Subcutaneous adipose tissue (tissue), 4 donors: ENCODE measurements around the gene GIT1. TPM values are rescaled to one million over a fixed set of nuclear protein-coding genes. Genes with fewer than 3 reads are reported as not detected.

Experiments used
- total RNA-seq, 4 donors: library from RNA; depleted of rRNA; stranded (reverse); fragments of >200 nt; gene quantifications; one replicate each; pipeline ENCODE4 v1.1.0, GENCODE V29; 2016
- TF ChIP-seq, protein P1 (sequence below): fragments of 450-650 bp; IDR thresholded peaks from one replicate; pipeline ENCODE4 v1.5.1; 2016; ENCODE audit warnings: low read depth, mild to moderate bottlenecking, control low read depth, antibody characterized with exemption, moderate library complexity

The GIT1 gene
- total RNA-seq, 4 donors from 2014 or later: 19.5 to 62.9 (median 30.8) TPM

DNA sequence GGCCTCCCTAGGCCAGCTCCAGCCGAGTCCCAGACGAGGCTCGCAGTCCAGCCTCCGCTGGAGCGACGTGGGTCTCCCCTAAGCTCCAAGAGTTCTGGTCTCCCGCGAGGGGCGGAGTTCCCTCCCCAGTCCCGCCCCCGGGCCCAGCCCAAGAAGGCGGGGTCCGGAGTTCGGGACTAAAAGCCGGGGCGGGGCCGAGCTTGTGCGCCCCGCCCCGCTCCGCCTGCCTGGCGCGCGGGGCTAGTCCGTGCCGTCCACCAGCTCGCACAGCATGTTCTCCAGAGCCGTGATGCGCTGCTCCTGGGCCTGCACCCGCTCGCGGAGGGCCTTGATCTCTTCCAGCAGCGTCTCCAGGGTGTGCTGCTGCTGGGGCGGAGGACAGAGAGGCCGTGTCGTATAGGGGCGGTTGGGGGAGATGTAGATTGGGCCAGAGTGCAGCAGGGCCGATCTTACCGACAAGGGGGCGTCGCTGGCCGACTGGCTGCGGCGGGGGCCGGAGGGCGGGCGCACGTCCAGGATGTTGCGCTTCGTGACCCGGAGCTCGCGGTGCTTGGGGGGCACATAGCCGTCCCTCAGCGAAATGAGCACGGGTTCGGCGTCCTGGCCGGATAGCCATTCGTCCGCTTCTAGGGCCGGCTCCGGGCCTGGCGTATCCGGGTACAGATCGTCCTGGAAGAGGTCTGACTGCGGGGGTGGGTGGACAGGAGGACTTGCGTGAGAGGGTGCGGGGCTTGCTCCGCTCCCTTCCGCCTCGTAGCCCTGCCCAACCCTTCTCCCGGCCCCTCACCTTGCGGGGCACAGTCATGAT lies 26.2 kb upstream of the GIT1 start:
- TF ChIP-seq, protein P1, sequence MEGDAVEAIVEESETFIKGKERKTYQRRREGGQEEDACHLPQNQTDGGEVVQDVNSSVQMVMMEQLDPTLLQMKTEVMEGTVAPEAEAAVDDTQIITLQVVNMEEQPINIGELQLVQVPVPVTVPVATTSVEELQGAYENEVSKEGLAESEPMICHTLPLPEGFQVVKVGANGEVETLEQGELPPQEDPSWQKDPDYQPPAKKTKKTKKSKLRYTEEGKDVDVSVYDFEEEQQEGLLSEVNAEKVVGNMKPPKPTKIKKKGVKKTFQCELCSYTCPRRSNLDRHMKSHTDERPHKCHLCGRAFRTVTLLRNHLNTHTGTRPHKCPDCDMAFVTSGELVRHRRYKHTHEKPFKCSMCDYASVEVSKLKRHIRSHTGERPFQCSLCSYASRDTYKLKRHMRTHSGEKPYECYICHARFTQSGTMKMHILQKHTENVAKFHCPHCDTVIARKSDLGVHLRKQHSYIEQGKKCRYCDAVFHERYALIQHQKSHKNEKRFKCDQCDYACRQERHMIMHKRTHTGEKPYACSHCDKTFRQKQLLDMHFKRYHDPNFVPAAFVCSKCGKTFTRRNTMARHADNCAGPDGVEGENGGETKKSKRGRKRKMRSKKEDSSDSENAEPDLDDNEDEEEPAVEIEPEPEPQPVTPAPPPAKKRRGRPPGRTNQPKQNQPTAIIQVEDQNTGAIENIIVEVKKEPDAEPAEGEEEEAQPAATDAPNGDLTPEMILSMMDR: no peak

DNA sequence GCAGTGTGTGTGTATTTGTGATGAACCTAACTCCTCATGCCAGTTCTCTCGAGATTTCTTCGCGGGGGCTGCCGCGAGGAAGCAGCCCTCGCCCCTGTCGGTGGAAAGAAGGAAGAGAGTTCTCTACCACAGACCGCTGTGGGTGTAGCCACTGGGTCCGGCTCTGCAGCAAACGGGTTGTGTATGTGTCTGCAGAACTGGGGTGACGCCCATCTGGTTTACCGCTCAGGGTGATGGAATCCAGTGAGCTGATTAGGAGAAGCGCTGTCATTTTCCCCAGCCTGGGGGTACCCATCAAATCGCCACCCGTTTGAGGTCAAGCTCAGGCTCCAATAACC lies 25.6 kb upstream of the GIT1 start:
- TF ChIP-seq, protein P1: no peak

DNA sequence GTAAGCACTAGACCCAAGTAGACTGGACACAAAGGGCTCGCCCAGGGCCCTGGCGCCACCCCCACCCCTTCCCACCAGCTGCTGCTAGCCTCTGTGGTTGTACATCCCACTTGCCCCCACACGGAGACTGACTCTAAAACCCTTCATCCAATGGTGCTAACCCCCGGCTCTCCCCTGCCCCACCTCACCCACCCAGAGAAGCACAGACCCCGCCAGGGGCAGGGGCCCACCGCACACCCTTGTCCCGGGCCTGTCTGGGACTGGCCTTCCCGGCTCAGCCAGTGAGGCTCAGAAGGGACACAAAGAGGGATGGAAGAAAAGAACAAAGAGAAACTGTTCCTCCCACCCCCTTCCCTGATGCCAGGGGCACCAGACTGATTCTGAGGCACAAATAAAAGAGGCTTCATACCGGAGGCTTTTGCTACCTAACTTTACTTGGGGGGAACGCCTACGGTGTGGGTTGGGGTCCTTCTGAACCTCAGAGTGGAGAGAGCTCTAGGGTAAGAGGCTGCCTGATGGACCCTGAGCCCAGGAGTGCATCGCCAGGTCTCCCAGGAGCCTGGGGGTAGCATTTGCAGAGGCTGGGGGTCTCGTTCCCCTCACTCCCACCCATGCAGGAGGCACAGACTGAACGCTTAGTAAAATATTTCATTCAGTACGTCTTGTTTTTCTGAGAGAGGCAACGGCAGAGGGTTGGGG lies 25.1 kb upstream of the GIT1 start:
- TF ChIP-seq, protein P1: no peak

DNA sequence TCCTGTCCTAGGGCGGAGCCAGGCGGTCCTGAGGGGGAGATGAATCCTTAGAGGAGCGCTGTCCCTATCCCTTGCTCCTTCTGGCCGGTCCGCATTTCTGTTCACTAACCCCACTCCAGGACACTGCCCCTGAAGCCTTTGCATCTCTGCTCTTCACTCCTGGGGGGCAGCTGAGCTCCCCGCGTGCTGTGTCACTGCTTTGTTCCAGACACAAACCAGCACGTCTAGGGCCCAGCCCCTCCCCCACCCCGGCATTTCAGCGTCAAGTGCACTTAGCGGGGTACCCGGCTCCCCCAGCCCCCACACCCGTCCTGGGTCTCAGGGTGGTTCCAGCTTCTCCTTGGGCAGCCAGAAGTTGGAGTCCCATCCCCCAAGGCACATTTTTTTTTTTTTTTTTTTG lies 24.4 kb upstream of the GIT1 start:
- TF ChIP-seq, protein P1: no peak

DNA sequence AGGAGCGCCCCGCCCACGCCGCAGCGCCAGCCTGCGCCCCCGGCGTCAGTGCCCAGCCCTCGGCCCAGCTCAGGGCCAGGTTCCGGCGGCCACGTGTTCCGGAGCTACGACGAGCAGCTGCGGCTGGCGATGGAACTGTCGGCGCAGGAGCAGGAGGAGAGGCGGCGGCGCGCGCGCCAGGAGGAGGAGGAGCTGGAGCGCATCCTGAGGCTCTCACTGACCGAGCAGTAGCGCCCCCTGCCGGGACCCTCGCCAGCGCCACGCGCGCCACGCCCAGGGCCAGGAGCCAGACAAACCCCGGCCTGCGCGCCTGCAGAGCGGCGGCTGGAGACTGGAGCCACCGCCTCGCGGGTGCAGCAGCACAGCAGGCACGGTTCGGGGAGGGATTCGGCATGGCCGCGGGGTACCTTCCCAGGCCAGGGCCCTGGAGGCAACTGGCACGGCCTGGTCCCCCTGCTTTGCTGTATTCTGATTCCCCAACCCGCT lies 23.9 kb upstream of the GIT1 start:
- TF ChIP-seq, protein P1: no peak

DNA sequence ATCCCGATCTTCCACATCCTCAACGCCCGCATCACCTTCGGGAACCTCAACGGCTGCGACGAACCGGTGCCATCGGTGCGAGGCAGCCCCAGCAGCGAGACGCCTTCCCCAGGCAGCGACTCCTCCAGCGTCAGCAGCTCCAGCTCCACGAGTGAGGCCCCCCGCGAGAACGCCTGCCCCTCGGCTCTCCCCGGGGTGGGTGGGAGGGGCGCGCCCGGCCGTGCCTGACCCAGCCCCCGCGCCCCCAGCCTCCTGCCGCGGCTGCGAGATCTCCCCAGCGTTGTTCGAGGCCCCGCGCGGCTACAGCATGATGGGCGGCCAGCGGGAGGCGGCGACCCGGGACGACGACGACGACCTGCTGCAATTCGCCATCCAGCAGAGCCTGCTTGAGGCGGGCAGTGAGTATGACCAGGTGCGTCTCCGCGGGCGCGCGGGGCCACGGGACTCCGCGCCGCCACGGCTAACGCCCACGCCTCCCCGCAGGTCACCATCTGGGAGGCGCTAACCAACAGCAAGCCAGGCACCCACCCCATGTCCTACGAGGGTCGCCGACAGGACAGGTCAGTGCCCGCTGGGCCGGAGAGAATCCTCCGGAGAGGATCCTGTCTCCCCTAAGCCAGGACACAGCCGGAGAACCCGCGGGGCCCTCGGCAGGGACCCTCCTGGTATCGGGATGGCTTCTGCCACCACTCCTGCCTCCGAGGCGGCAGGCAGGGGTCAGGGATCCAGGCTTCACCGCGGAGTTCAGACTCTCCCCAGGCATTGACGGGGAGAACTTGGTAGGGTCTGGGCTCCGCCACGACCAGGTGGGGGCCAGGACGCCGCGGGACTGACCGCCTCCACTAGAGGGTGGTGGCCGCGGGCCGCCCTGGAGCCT lies 23.2 kb upstream of the GIT1 start:
- TF ChIP-seq, protein P1: no peak

DNA sequence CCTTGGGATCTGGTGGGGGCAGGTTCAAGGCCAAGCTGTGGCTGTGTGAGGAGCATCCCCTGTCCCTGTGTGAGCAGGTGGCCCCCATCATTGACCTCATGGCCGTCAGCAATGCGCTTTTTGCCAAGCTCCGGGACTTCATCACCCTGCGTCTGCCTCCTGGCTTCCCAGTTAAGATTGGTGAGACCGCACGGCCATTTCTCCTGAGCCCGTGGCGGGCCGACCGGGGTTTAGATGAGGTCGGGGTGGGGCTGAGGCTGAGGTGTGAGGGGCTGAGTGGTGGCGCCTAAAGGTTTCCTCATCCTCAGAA lies 22.6 kb upstream of the GIT1 start:
- TF ChIP-seq, protein P1: no peak
